ENCODE data around the gene JUND.

The JUND gene

GRCh38 chr19:18322318-18322758, 40.9 kb upstream of the JUND start:
- TF ChIP-seq, protein P1, sequence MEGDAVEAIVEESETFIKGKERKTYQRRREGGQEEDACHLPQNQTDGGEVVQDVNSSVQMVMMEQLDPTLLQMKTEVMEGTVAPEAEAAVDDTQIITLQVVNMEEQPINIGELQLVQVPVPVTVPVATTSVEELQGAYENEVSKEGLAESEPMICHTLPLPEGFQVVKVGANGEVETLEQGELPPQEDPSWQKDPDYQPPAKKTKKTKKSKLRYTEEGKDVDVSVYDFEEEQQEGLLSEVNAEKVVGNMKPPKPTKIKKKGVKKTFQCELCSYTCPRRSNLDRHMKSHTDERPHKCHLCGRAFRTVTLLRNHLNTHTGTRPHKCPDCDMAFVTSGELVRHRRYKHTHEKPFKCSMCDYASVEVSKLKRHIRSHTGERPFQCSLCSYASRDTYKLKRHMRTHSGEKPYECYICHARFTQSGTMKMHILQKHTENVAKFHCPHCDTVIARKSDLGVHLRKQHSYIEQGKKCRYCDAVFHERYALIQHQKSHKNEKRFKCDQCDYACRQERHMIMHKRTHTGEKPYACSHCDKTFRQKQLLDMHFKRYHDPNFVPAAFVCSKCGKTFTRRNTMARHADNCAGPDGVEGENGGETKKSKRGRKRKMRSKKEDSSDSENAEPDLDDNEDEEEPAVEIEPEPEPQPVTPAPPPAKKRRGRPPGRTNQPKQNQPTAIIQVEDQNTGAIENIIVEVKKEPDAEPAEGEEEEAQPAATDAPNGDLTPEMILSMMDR (conservative IDR thresholded peaks at IDR 0.05; ENCODE audit: low read depth, low read length), result peak; percentile 54
- peak overlapping the region; percentile 77 for H3K4me3 ChIP-seq (ENCODE audit: low read length)
- DNase-seq (ENCODE audit: low read depth), result peak; percentile 49

DNA sequence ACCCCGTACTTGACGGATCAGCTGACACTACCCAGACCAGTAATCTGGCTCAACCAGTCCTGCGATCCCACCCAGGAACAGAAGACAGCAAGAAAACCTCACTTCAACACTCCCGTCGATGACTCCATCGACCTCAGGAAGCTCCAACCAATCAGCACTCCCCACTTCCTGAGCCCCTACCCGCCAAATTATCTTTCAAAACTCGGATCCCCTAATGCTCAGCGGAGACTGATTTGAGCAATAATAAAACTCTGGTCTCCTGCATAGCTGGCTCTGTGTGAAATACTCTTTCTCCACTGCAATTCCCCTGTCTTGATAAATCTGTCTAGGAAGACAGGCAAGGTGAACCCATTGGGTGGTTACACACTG, 40.3 kb upstream of the JUND start:
- H3K4me3 ChIP-seq (ENCODE audit: low read length), result peak overlapping the region; percentile 77
- no peak for DNase-seq (ENCODE audit: low read depth)
- TF ChIP-seq, protein P1 (conservative IDR thresholded peaks at IDR 0.05; ENCODE audit: low read depth, low read length), result no peak

GRCh38 chr19:18320865-18321733, 39.7 kb upstream of the JUND start:
- no peak for DNase-seq (ENCODE audit: low read depth)
- no peak overlapping the region for H3K4me3 ChIP-seq (ENCODE audit: low read length)

DNA sequence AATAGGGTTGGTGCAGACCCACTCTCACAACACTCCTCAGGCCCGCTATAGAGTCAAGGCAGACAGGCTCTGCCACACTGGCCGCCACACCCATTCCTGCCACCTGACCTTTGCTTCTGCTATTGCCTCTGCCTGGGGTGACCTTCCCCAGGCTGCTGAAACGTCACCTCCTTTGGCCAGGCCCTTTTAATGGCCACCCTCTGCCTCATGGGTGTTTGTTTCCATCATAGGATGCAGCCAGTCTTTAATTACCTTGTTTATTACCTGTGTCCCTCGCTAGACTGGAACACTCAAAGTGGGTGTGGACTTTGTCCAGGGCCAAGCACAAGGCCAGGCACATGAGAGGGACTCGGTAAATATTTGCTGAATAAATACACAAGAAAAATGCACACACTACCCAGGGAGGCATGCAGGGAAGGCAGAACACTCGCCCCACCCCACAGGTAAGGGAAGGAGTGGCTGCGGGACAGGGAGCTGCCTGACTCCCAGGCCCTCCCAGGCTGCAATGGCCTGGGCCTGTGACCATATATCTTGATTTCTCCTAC, 38.2 kb upstream of the JUND start:
- no peak for DNase-seq (ENCODE audit: low read depth)
- H3K4me3 ChIP-seq (ENCODE audit: low read length), result no peak overlapping the region
- TF ChIP-seq, protein P1 (conservative IDR thresholded peaks at IDR 0.05; ENCODE audit: low read depth, low read length), result no peak

More at GRCh38 chr19:18320865-18321733, 39.7 kb upstream of the JUND start:
- TF ChIP-seq, protein P1 (conservative IDR thresholded peaks at IDR 0.05; ENCODE audit: low read depth, low read length), result no peak

DNA sequence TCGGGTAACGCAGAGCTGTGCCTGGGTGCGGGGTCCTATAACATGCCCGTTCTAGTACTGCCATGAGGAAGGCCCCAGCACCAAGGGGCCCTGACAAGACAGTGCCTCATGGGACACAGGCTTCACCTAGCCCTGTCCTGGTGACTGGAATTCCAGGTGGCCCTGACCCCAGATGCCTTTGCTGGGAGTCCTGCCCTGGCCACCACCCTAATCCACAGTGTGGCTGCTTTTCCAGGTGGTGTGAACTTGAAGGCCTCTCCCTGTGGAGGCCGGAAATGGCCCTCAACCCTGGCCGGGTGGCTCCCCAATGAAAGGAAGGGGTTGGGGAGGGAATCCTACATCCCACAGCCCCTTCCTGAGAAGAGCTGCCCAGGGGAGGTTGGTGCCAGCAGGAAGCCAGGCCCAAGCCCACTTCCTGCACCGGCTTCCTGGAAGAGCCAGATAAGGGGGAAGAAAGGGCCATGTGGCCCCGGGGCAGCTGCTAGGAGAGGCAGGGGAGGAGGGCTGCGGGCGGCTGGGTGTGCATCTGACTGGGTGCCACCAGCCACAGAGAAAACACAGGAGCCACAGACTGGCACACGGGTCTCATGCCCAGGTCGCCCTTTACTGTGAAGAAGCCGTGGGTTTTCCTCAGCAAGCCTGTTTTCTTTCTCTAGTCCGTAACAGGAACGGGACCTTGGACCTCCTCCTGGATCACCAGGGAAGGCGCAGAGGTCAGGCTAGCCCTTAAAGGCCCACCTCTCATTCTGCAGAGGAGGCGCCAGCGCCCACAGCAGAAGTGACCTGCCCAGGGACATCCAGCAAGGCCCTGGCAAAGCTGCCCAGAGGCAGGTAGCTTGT, 36.8 kb upstream of the JUND start:
- TF ChIP-seq, protein P1 (conservative IDR thresholded peaks at IDR 0.05; ENCODE audit: low read depth, low read length), result no peak
- DNase-seq (ENCODE audit: low read depth), result no peak
- H3K4me3 ChIP-seq (ENCODE audit: low read length), result no peak overlapping the region

DNA sequence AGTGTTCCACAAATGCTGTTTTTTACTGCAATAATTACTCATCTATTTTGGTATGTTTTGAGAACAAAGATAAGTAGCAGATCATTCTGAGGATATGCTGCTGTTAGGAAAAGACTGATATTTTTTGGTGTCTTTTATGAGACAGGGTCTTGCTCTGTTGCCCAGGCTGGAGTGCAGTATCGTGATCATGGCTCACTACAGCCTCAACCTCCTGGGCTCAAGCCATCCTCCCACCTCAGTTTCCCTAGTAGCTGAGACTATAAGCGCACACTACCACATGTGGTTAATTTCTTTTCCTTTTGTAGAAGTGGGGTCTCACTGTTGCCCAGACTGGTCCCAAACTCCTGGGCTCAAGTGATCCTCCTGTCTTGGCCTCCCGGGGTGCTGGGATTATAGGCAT, 32.0 kb upstream of the JUND start:
- no peak for DNase-seq (ENCODE audit: low read depth)
- H3K4me3 ChIP-seq (ENCODE audit: low read length), result no peak overlapping the region
- TF ChIP-seq, protein P1 (conservative IDR thresholded peaks at IDR 0.05; ENCODE audit: low read depth, low read length), result no peak

All from retinal pigment epithelial cell (primary cell).